ENCODE measurements around the gene SUN5. TPM values are rescaled to one million over a fixed set of nuclear protein-coding genes. Genes with fewer than 3 reads are reported as not detected.

SUN5 gene
- total RNA-seq, 1 donor: not detected

DNA sequence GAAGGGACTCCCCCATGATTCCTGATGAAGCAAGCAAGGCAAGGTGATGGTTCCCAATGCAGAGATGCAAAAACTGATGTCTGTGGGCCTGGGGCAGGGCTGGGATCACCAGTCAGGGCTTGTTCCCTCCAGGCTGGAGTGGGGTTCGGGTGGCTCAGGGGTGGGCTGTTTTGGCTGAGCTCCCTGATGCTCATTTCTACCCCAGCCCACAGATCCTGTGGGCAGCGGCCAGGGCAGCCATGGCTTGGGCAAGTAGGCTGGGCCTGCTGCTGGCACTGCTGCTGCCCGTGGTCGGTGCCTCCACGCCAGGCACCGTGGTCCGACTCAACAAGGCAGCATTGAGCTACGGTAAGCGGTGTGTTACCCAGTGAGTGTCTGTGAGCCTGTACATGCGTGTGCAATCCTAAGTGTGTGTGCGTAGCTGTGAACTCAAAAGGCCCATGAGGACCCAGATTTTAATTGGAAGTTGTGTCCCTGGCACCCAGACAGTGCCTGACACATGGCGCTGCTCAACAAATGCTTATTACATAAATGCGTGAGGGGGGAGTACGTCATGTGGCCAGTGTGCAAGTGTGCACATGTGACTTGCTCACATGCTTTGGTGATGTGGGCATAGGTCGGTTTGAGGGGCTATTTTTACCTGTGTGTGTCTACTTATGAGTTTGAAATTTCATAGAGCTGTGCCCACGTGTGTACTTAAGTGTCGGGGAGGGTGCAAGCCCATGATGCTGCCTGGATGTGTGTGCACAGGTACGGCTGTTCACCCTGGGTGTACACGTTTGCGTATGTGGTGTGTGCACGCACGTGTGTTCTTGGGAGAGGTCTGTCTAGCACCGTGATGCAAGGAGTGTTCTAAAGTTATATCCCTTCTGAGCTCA is 4.3 kb upstream of the SUN5 start:
- Histone ChIP-seq H2AFZ (ENCODE audit: low read length) (no peak overlapping the region), H3K4me2 (ENCODE audit: insufficient read depth, low read length) (no peak overlapping the region), H3K27ac (ENCODE audit: low read depth, low read length) (no peak overlapping the region), H3K4me3 (ENCODE audit: insufficient read depth, low read length) (no peak overlapping the region), H3K9me3 (ENCODE audit: low read depth, low read length) (no peaks in the 10 kb centered on the region), H3K27me3 (ENCODE audit: insufficient read depth, low read length) (peaks cover 5% of the 10 kb centered on the region), H3K79me2 (ENCODE audit: insufficient read depth, low read length) (no peaks in the 10 kb centered on the region), H3K36me3 (ENCODE audit: insufficient read depth, low read length) (no peaks in the 10 kb centered on the region), H4K20me1 (ENCODE audit: insufficient read depth, low read length) (no peaks in the 10 kb centered on the region), H3K4me1 (ENCODE audit: insufficient read depth, low read length) (no peaks in the 10 kb centered on the region)
- DNase-seq (ENCODE audit: insufficient read length, low spot score, missing footprints): peak; percentile 58
- TF ChIP-seq, protein P1, sequence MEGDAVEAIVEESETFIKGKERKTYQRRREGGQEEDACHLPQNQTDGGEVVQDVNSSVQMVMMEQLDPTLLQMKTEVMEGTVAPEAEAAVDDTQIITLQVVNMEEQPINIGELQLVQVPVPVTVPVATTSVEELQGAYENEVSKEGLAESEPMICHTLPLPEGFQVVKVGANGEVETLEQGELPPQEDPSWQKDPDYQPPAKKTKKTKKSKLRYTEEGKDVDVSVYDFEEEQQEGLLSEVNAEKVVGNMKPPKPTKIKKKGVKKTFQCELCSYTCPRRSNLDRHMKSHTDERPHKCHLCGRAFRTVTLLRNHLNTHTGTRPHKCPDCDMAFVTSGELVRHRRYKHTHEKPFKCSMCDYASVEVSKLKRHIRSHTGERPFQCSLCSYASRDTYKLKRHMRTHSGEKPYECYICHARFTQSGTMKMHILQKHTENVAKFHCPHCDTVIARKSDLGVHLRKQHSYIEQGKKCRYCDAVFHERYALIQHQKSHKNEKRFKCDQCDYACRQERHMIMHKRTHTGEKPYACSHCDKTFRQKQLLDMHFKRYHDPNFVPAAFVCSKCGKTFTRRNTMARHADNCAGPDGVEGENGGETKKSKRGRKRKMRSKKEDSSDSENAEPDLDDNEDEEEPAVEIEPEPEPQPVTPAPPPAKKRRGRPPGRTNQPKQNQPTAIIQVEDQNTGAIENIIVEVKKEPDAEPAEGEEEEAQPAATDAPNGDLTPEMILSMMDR (IDR thresholded peaks at IDR 0.05; ENCODE audit: extremely low read depth, low read depth, low read length): no peak

DNA sequence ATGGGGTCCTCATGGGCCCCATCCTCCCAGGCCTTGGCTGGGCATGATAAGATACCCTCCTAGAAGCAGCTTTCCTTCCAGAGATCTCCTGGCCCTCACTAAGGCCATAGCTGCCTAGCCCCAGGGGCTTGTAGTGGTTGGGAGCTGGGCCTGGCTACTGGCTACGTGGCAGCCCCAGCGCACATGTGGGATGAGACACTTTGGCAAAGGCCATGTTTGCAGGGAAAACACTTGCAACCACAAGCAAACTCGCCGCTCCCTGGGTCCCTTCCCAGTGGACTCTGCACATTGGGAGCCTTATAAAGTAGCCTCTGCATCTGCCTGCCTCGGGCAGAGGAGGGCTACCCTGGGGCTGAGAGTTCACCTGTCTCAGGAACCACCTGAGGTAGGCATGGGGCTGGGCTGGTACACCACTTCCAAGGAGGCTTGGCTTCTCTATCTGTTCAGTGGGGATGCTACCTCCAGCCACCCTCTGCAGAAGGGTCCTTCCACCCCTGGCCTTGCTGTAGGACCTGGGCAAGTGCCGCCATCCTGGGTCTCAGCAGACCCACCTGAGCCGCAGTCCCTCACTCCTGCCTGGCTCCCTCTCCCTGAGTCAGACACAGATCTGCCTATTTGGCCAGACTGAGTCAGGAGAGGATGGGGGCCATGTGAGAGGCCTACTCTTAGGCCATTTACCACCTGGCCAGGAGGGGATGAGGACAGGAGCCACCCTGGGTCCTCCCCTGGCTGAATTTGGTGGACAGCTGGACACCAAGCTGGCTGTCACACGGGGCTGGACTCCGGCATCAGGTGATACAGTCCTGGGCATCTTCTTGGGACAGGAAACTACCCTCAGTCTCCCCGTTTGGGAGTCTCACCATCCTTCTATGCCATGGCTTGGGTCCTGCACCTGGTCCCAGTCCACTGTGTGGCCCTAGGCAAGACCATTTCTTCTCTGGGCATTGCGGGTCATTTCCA is 3.4 kb upstream of the SUN5 start, which contains the start of gene BPIFB2:
Gene BPIFB2, plus strand, starts transcription at position 329 of the 960 bp plus-strand sequence. CDS start 871 bp downstream, outside the sequence.
- H4K20me1 ChIP-seq (ENCODE audit: insufficient read depth, low read length): no peaks in the 10 kb centered on the region

DNA sequence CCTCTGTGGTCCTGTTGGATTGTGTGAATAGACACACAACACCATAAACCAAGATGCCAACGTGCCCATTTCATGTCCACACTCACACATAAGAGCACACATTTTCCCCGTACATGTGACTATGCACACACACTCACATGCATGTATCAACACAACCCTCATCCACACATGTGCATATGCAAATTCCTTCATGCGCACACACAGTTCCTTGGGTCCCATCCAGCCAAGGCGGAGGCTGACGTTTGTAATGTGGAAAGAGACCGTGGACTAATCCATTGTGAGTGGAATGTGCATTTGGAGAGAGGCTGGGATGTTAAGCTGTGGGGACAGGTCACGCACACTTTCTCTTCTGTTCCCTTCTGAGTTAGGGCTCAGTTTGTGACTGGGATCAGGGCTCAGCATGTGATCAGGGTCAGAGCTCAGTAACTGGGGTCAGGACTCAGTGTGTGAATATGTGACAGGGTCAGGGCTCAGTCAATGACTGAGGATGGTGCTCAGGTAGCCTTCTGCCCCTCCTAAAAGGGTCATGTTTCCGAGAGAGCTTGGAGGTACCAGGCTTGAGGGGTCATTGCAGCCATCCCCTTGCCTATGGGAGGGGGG is 2.6 kb upstream of the SUN5 start:
- TF ChIP-seq, protein P1 (IDR thresholded peaks at IDR 0.05; ENCODE audit: extremely low read depth, low read depth, low read length): no peak
- H3K4me1 ChIP-seq (ENCODE audit: insufficient read depth, low read length): no peaks in the 10 kb centered on the region
- no peak overlapping the region for H3K4me2 ChIP-seq (ENCODE audit: insufficient read depth, low read length)
- no peaks in the 10 kb centered on the region for H3K9me3 ChIP-seq (ENCODE audit: low read depth, low read length)
- DNase-seq (ENCODE audit: insufficient read length, low spot score, missing footprints): peak; percentile 34
- H3K79me2 ChIP-seq (ENCODE audit: insufficient read depth, low read length): no peaks in the 10 kb centered on the region
- H3K4me3 ChIP-seq (ENCODE audit: insufficient read depth, low read length): no peak overlapping the region
- H3K27ac ChIP-seq (ENCODE audit: low read depth, low read length): no peak overlapping the region
- H2AFZ ChIP-seq (ENCODE audit: low read length): no peak overlapping the region
- no peaks in the 10 kb centered on the region for H4K20me1 ChIP-seq (ENCODE audit: insufficient read depth, low read length)
- H3K36me3 ChIP-seq (ENCODE audit: insufficient read depth, low read length): no peaks in the 10 kb centered on the region
- H3K27me3 ChIP-seq (ENCODE audit: insufficient read depth, low read length): peaks cover 3% of the 10 kb centered on the region

More for the DNA sequence above, 3.4 kb upstream of the SUN5 start, which contains the start of gene BPIFB2:
- H2AFZ ChIP-seq (ENCODE audit: low read length): no peak within 1 kb of the TSS
- no peaks in the 10 kb centered on the region for H3K4me1 ChIP-seq (ENCODE audit: insufficient read depth, low read length)
- H3K4me2 ChIP-seq (ENCODE audit: insufficient read depth, low read length): no peak within 1 kb of the TSS
- peak; percentile 77 for DNase-seq (ENCODE audit: insufficient read length, low spot score, missing footprints)
- TF ChIP-seq, protein P1 (IDR thresholded peaks at IDR 0.05; ENCODE audit: extremely low read depth, low read depth, low read length): no peak
- H3K27me3 ChIP-seq (ENCODE audit: insufficient read depth, low read length): peaks cover 5% of the 10 kb centered on the region
- no peaks in the 10 kb centered on the region for H3K79me2 ChIP-seq (ENCODE audit: insufficient read depth, low read length)
- H3K36me3 ChIP-seq (ENCODE audit: insufficient read depth, low read length): no peaks in the 10 kb centered on the region
- no peak within 1 kb of the TSS for H3K4me3 ChIP-seq (ENCODE audit: insufficient read depth, low read length)
- no peaks in the 10 kb centered on the region for H3K9me3 ChIP-seq (ENCODE audit: low read depth, low read length)
- no peak within 1 kb of the TSS for H3K27ac ChIP-seq (ENCODE audit: low read depth, low read length)
